Sigmoid colon (tissue), 4 donors: Measurements from ENCODE around the gene TWIST1.

Experiments
- POLR2A ChIP-seq, 2 donors: fragments of 450-650 bp; IDR thresholded peaks; one replicate each; pipeline ENCODE4 v1.6.1; 2016; ENCODE audit warnings: antibody characterized with exemption in 2 of 2, mild to moderate bottlenecking in 2 of 2, moderate library complexity in 2 of 2
- POLR2AphosphoS5 ChIP-seq, 4 donors: sonication (generic); formaldehyde crosslinking; IDR thresholded peaks; one replicate each; pipeline ENCODE4 v1.6.1; 2017; ENCODE audit warnings: antibody characterized with exemption in 4 of 4
- TF ChIP-seq, protein P1 (sequence below), 4 experiments: fragments of 450-650 bp in 3 of 4; fragments of 200-600 bp in 1 of 4; IDR thresholded peaks; one replicate each; pipeline ENCODE4 v1.5.1; 2016 to 2019; ENCODE audit warnings: antibody characterized with exemption in 4 of 4, mild to moderate bottlenecking in 3 of 4, moderate library complexity in 2 of 4

DNA sequence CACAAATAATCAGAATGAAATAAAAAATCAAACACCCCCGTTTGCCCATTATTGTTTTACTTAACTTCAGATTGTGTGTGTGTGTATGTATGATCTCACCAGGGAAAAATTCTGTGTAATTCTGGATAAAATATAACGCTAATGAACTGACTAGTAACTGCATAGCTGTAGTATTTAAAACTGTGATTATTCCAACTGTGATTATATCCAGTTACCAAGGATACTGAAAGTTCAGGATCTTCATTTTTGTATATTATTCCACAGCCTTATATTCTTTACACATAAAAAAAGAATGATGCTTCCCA, 2.9 kb downstream of the TWIST1 start:
- TF ChIP-seq, protein P1, sequence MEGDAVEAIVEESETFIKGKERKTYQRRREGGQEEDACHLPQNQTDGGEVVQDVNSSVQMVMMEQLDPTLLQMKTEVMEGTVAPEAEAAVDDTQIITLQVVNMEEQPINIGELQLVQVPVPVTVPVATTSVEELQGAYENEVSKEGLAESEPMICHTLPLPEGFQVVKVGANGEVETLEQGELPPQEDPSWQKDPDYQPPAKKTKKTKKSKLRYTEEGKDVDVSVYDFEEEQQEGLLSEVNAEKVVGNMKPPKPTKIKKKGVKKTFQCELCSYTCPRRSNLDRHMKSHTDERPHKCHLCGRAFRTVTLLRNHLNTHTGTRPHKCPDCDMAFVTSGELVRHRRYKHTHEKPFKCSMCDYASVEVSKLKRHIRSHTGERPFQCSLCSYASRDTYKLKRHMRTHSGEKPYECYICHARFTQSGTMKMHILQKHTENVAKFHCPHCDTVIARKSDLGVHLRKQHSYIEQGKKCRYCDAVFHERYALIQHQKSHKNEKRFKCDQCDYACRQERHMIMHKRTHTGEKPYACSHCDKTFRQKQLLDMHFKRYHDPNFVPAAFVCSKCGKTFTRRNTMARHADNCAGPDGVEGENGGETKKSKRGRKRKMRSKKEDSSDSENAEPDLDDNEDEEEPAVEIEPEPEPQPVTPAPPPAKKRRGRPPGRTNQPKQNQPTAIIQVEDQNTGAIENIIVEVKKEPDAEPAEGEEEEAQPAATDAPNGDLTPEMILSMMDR (IDR thresholded peaks at IDR 0.05), result no peak
- TF ChIP-seq POLR2A (IDR thresholded peaks at IDR 0.05), result no peak
- no peak for TF ChIP-seq POLR2AphosphoS5 (IDR thresholded peaks at IDR 0.05)
